ENCODE results near the gene PADI6. TPM values are rescaled to one million over a fixed set of nuclear protein-coding genes. Genes with fewer than 3 reads are reported as not detected.

Gene PADI6
- total RNA-seq, 1 donor from 2014 or later = not detected

DNA sequence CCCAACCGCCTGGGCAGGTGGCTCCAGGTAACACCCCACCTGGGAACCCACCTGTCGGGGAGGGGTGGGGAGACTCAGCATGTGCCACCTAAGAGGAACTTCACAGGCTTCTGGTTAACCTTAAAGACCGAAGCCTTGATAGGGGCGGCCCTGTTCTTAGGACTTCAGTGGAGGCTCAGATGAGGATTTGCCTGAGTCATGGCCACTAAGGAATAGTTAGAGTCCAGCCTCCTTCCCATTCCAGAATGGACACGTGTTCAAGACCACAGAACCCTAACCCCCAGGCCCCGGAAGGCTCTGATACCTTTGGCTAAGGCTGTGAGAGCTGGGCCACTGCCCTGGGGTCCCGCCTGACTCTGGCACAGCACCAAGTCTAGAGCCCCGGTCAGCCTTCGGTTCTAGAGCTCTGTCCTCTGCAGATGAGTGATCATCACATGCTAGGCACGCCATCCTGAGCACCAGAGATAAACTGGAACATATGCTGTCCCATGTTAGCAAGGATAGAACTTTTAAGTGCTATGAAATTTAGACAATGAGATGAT lies 20.3 kb downstream of the PADI6 start:
- no peak for TF ChIP-seq EZH2 (IDR thresholded peaks at IDR 0.05)
- TF ChIP-seq EZH2phosphoT487 (IDR thresholded peaks at IDR 0.05) = no peak
- TF ChIP-seq, protein P1, sequence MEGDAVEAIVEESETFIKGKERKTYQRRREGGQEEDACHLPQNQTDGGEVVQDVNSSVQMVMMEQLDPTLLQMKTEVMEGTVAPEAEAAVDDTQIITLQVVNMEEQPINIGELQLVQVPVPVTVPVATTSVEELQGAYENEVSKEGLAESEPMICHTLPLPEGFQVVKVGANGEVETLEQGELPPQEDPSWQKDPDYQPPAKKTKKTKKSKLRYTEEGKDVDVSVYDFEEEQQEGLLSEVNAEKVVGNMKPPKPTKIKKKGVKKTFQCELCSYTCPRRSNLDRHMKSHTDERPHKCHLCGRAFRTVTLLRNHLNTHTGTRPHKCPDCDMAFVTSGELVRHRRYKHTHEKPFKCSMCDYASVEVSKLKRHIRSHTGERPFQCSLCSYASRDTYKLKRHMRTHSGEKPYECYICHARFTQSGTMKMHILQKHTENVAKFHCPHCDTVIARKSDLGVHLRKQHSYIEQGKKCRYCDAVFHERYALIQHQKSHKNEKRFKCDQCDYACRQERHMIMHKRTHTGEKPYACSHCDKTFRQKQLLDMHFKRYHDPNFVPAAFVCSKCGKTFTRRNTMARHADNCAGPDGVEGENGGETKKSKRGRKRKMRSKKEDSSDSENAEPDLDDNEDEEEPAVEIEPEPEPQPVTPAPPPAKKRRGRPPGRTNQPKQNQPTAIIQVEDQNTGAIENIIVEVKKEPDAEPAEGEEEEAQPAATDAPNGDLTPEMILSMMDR (IDR thresholded peaks at IDR 0.05) = no peak
- Histone ChIP-seq H3K27ac (no peak overlapping the region), H3K79me2 (ENCODE audit: low read depth) (no peaks in the 10 kb centered on the region), H3K9ac (no peak overlapping the region), H3K4me3 (no peak overlapping the region), H3K4me1 (no peaks in the 10 kb centered on the region), H3F3A (ENCODE audit: low read depth) (no peaks in the 10 kb centered on the region), H3K9me3 (ENCODE audit: low read depth) (no peaks in the 10 kb centered on the region), H4K20me1 (ENCODE audit: low read depth) (no peaks in the 10 kb centered on the region), H3K4me2 (no peak overlapping the region), H2AFZ (replicated peaks) (no peak overlapping the region), H3K27me3 (no peaks in the 10 kb centered on the region), H3K36me3 (no peaks in the 10 kb centered on the region)
- Mint-ChIP-seq H3K4me1 (no peaks in the 10 kb centered on the region), H3K4me3 (no peak overlapping the region), H3K36me3 (no peaks in the 10 kb centered on the region), H3K9me3 (no peaks in the 10 kb centered on the region), H3K27me3 (ENCODE audit: insufficient read depth, low read depth) (peaks cover 12% of the 10 kb centered on the region), H3K27ac (no peak overlapping the region)
- DNase-seq (ENCODE audit: low spot score) = no peak

GRCh38 chr1:17393230-17393629 lies 21.2 kb downstream of the PADI6 start:
- H3K9me3 ChIP-seq (ENCODE audit: low read depth) = no peaks in the 10 kb centered on the region
- H3K4me1 Mint-ChIP-seq = no peaks in the 10 kb centered on the region
- no peak overlapping the region for H3K27ac Mint-ChIP-seq
- peaks cover 6% of the 10 kb centered on the region for H3K27me3 Mint-ChIP-seq (ENCODE audit: insufficient read depth, low read depth)
- H3K27ac ChIP-seq = no peak overlapping the region
- no peaks in the 10 kb centered on the region for H3K36me3 Mint-ChIP-seq
- no peaks in the 10 kb centered on the region for H3K9me3 Mint-ChIP-seq
- TF ChIP-seq, protein P1 (IDR thresholded peaks at IDR 0.05) = no peak
- no peaks in the 10 kb centered on the region for H3K4me1 ChIP-seq
- H2AFZ ChIP-seq (replicated peaks) = no peak overlapping the region
- no peaks in the 10 kb centered on the region for H4K20me1 ChIP-seq (ENCODE audit: low read depth)
- no peak for DNase-seq (ENCODE audit: low spot score)
- H3K4me2 ChIP-seq = no peak overlapping the region
- no peaks in the 10 kb centered on the region for H3K79me2 ChIP-seq (ENCODE audit: low read depth)
- no peaks in the 10 kb centered on the region for H3K36me3 ChIP-seq
- no peaks in the 10 kb centered on the region for H3K27me3 ChIP-seq
- no peaks in the 10 kb centered on the region for H3F3A ChIP-seq (ENCODE audit: low read depth)
- H3K9ac ChIP-seq = no peak overlapping the region
- H3K4me3 Mint-ChIP-seq = no peak overlapping the region
- no peak overlapping the region for H3K4me3 ChIP-seq

GRCh38 chr1:17397910-17398695 lies 26.1 kb downstream of the PADI6 start:
- no peak for TF ChIP-seq EZH2 (IDR thresholded peaks at IDR 0.05)
- TF ChIP-seq EZH2phosphoT487 (IDR thresholded peaks at IDR 0.05) = no peak
- TF ChIP-seq, protein P1 (IDR thresholded peaks at IDR 0.05) = no peak
- H3K27me3 Mint-ChIP-seq (ENCODE audit: insufficient read depth, low read depth) = peaks cover 4% of the 10 kb centered on the region
- Histone ChIP-seq H3K4me3 (no peak overlapping the region), H3K27ac (no peak overlapping the region), H3K27me3 (no peaks in the 10 kb centered on the region), H3K4me2 (no peak overlapping the region), H4K20me1 (ENCODE audit: low read depth) (no peaks in the 10 kb centered on the region), H3K9me3 (ENCODE audit: low read depth) (no peaks in the 10 kb centered on the region), H3F3A (ENCODE audit: low read depth) (no peaks in the 10 kb centered on the region), H2AFZ (replicated peaks) (no peak overlapping the region), H3K79me2 (ENCODE audit: low read depth) (no peaks in the 10 kb centered on the region), H3K36me3 (no peaks in the 10 kb centered on the region), H3K4me1 (peaks cover 9% of the 10 kb centered on the region), H3K9ac (no peak overlapping the region)
- DNase-seq (ENCODE audit: low spot score) = no peak
- no peaks in the 10 kb centered on the region for H3K36me3 Mint-ChIP-seq
- no peaks in the 10 kb centered on the region for H3K9me3 Mint-ChIP-seq
- no peak overlapping the region for H3K4me3 Mint-ChIP-seq
- H3K4me1 Mint-ChIP-seq = peaks cover 17% of the 10 kb centered on the region
- no peak overlapping the region for H3K27ac Mint-ChIP-seq
